ENCODE data around the gene CD244.
"Not testable (repeated sequence)": the region's sequence is repeated elsewhere in the genome, so short reads cannot be mapped to it uniquely, and the experiment has no call there.

The CD244 gene

GRCh38 chr1:160879056-160879455 lies 16.4 kb upstream of the CD244 start:
- peak in 2 of 5 experiments; percentile 33 to 51 for DNase-seq

DNA sequence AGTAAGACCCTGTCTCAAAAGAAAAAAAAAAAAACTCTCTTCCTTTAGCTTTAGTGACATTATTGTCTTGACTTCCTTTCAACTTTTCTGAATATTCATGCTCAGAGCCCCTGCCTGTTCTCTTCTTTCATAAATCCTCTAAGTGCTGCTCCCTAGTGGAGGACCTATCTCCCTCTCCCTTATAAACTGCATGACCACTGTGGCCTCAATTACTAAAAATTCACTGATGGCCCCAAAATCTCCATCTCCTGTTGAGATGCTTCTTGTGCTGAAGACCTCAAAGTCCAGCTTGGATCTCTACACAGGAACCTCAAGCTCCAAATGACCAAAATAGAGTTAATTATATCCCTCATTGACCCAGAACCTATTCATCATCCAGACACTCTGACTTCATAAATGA lies 14.5 kb upstream of the CD244 start:
- DNase-seq = peak in 2 of 5 experiments; percentile 29 to 60

GRCh38 chr1:160876311-160876710 lies 13.6 kb upstream of the CD244 start:
- DNase-seq = no peak

DNA sequence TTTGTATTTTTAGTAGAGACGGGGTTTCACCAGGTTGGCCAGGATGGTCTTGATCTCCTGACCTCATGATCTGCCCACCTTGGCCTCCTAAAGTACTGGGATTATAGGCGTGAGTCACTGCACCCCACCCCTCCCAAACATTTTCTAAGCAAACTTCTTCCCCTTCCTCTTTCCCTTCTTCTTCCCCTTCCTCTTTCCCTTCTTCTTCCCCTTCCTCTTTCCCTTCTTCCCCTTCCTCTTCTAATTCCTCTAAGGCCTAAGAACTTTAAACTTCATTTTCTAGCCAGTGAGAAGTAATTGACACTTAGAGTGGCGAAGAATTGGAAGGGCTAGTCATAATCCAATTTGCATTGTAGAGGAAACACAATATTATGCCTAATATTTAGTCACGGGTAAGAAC lies 12.9 kb upstream of the CD244 start:
- DNase-seq = not testable (repeated sequence)

DNA sequence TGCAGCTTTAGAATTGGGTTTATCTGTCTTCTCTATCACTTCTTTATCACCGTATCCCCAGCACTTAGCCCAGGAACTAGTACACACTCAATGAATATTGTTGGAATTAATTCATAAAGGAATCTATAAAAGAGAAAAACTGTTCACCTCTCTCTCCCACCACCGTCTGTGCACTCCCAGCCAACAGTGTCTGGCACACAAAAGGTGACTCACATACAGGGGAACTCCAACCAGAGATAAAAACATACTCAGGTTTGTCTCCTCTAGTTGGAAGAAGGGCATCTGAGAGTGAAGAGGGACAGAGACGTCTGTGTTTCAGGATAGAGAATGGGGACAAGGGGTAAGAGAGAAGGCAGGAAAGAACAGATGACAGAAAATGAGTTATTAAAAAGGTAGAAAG lies 12.2 kb upstream of the CD244 start:
- no peak for DNase-seq

GRCh38 chr1:160868141-160868540 lies 5.5 kb upstream of the CD244 start:
- no peak for DNase-seq

- DNase-seq = not testable (repeated sequence)
These were observed 5.0 kb upstream of the CD244 start for GRCh38 chr1:160867651-160868050.

DNA sequence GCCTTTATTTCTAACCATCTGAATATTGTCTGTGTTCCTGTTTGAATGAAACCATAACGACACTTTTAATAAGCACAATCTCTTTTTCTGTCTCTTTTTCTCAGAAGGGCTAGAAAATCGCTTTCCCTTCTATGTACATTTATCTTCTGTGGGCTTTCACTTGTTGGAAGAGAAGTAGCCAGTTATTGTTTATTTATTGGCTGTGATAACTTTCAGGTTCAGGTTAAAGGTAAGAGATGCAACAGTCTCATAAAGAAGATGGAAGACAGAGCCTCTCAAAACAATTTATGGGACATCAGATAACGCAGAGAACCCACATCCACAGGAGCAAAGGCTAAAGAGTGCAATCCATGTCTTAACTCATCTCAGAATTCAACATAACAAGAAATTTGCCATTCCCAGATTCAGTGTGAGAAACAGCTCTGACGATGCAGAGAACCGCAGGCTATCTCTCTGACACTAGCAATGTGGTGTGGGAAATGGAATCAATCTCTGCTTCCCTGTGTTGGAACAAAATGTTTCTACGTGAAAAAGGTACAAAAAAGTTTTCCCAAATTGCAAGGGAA lies 4.1 kb upstream of the CD244 start:
- DNase-seq = no peak

DNA sequence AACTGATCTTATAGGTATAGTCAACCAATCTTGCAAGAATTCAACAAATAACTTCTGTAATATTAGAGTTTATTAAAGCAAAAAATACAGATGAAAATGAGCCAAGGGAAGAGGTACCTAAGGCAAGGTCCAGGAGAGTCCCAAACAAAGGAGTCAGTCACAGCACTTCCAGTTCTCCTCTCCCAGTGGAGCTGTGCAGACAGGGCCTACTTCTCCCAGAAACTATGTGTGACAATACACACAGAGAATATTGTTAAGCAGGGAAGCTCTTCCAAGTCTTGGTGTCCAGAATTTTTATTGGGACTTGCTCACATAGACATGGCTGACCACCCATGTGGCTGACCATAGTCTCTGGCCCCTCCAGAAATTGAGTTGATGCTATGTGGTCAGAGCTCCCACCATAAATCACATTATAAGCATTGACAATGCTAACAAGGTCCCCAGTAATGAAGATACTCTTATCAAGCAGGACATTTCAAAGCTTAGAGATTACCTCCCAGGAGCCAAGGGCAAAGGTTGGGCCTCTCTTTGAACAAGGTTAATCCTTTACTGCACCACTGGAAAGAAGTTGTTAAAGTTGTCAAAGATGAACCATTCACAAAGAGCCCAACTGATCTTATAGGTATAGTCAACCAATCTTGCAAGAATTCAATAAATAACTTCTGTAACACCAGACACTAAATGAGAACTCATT lies 3.5 kb upstream of the CD244 start:
- DNase-seq = no peak

GRCh38 chr1:160865337-160865736 lies 2.6 kb upstream of the CD244 start:
- no peak for DNase-seq

- DNase-seq = no peak
These were observed 1.5 kb upstream of the CD244 start for GRCh38 chr1:160864173-160864572.

DNA sequence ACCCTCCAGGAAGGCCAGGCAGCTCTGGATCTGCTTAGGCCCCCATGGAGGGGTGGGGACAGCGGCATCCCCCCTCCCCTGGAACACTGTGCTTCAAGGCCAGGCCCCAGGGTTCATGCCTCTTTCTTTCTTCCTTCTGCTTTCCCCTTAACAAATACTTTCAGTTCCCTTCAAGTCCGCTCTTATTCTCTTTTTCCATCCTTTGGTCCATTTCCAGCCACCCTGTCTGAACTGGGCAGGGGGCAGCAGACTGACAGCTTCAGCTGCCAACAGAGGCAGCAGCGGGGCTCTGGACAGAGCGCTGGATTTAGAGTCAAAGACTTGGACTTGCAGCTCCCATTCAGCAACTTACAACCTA lies 1.1 kb upstream of the CD244 start:
- no peak for DNase-seq

GRCh38 chr1:160863061-160863773 lies 530 bp upstream of the CD244 start:
- no peak for DNase-seq

- no peak for DNase-seq
These were observed 1.7 kb downstream of the CD244 start for GRCh38 chr1:160860840-160861505.

- DNase-seq = no peak
These were observed 3.5 kb downstream of the CD244 start for GRCh38 chr1:160859166-160859565.

GRCh38 chr1:160858507-160858906 lies 4.2 kb downstream of the CD244 start:
- no peak for DNase-seq

DNA sequence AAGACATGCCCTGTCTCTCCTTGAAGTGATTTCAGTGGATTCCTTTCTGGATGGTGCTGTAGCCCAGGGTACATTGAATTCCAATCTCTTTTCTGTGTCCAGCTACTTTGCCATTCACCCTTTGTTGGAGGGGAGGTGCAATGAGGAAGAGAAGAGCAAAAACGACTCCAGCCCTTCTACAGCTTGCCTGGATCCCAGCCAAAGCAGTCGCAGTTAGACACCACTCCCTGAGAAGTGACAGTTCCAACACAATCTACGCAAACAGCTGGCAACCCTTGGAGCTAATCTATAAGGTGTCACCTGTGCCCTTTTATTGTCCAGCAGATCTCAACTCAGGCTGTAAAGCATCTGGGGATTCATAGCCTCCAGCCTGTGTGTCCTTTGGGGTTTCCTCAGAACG lies 4.6 kb downstream of the CD244 start:
- no peak for DNase-seq

DNA sequence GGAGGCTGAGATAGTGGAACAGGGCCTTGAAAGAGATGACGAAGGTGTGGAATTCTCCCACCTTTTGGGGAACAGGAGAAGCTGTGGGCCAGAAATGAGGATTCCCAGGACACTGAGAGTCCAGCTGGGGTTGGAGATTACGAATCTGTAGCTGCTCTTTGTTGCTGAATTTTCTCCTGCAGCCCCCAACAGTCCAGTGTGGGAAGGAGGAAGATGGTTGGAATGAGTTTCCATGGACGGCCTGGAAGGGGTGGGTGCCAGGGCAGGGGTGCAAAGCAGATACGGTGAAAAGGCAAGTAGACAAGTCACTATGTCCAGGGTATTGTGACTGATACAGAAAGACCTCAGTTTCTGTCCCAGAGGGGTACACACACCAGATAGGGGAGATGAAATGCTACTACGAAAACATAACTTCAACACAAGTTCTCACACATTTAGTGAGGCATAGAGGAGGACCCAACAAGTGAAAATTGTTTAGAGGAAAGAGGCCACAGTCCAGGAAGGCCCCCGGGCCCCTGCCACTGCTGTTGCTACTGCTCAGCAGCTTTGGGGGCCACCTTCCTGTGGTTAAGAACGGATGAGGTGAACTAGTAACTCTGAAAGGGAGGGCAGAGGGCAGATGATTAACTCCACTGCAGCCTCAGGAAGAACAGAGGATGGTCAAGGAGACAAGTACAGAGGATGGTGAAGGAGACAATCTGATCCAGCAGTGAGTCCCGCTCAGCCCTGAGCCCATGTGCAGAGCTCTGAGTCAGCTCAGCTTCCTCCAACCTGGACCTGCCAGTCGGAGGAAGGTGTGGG lies 7.3 kb downstream of the CD244 start:
- peak in 2 of 5 experiments; percentile 12 to 27 for DNase-seq

DNA sequence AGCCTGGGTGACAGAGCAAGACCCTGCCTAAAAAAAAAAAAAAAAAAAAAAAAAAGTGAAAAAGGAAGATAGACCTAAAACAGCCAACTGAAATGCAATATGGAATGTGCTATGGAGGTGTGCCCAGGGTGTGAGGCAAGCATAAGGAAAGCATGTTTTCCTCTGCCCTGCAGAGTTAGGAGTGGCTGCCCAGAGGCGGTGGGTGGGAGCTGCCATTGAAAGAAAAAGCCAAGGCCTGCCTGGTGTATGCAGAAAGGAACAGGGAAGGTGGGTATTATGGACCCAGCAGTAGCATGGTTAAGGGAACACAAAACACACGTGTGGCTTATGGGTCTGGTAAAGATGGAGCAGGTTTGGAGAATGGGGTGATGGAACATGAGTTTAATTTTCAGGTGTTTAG lies 8.9 kb downstream of the CD244 start:
- DNase-seq = no peak

- no peak for DNase-seq
These were observed 9.7 kb downstream of the CD244 start for GRCh38 chr1:160853014-160853413.

DNA sequence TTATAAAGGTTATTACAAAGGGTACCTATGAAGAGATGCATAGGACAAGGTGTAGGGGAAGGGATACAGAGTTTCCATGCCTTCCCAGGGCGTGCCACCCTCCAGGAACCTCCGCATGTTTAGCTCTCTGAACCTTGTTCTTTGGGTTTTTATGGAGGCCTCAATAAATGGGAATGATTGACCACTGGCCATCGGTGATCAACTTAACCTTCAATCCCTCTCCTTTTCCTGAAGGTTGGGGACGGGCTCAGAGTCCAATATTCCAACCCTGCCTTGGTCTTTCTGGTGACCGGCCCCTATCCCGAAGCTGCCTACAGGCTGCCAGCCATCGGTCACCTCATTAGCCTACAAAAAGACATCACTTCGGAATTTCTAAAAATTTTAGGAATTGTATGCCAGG lies 11.7 kb downstream of the CD244 start:
- no peak for DNase-seq

DNA sequence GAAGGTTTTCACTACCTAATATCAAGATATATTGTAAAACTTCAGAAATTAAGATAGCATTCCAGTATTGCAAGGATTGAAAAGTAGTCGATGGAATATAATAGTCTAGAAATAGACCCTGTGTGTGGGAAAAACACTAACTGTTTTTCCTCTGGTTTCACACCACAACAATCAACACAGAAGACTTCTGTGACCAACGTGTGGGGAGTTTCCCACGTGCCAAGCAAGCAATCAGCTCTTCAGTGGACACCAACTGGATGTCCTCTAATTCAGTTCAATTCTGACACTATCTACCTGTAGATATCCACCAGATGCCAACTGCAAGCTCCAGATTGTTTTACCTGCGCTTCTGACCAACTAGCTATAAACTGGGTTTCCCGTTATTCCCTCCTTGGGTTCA lies 12.1 kb downstream of the CD244 start:
- DNase-seq = no peak

DNA sequence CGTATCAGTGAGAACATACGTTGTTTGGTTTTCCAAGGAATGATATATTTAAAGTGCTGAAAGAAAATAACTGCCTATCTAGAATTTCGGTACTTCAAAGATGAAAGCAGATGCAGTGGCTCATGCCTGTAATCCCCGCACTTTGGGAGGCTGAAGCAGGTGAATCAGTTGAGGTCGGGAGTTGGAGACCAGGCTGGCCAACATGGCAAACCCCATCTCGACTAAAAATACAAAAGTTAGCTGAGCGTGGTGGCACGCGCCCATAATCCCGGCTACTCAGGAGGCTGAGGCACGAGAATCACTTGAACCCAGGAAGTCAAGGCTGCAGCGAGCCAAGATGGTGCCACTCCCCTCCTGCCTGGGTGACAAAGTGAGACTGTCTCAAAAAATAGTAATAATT lies 16.4 kb downstream of the CD244 start:
- no peak for DNase-seq
